Aorta (tissue), 5 donors: ENCODE data around the gene HIKESHI. TPM values are rescaled to one million over a fixed set of nuclear protein-coding genes. Genes with fewer than 3 reads are reported as not detected.

Experiments used
- ATAC-seq: fragments of 200-7000 bp; cut with Tn5 transposase; one replicate; pipeline ENCODE4 v1.9.1; 2022; ENCODE audit warnings: moderate library complexity; ENCODE audit not compliant: low FRiP score
- DNase-seq, 2 donors: peaks; one replicate each; pipeline ENCODE4 v3.0.0-alpha.2; 2020
- H3K27ac ChIP-seq, 2 donors: one replicate each; pipeline ENCODE4 v1.5.1; 2013; ENCODE audit warnings: low read length in 2 of 2, mild to moderate bottlenecking in 2 of 2, moderate library complexity in 2 of 2, control low read depth in 1 of 2, inconsistent platforms in 1 of 2, low read depth in 1 of 2
- H3K27me3 ChIP-seq, 2 donors: one replicate each; pipeline ENCODE4 v1.6.1; 2013; ENCODE audit warnings: control low read depth in 1 of 2, low read length in 1 of 2, mild to moderate bottlenecking in 1 of 2, moderate library complexity in 1 of 2; ENCODE audit not compliant: insufficient read depth in 2 of 2, control insufficient read depth in 1 of 2
- H3K36me3 ChIP-seq, 2 donors: one replicate each; pipeline ENCODE4 v1.6.1; 2013; ENCODE audit warnings: control low read depth in 1 of 2, low read length in 1 of 2, mild to moderate bottlenecking in 1 of 2; ENCODE audit not compliant: insufficient read depth in 2 of 2, control insufficient read depth in 1 of 2
- H3K4me1 ChIP-seq, 2 donors: one replicate each; pipeline ENCODE4 v1.6.1; 2013; ENCODE audit warnings: low read length in 2 of 2, control low read depth in 1 of 2, mild to moderate bottlenecking in 1 of 2, moderate library complexity in 1 of 2; ENCODE audit not compliant: insufficient read depth in 2 of 2, control insufficient read depth in 1 of 2
- H3K4me3 ChIP-seq, 2 donors: one replicate each; pipeline ENCODE4 v1.5.1; 2013; ENCODE audit warnings: low read length in 2 of 2, control low read depth in 1 of 2, mild to moderate bottlenecking in 1 of 2
- H3K9me3 ChIP-seq: one replicate; pipeline ENCODE4 v1.6.1; 2013; ENCODE audit warnings: mild to moderate bottlenecking, low read length; ENCODE audit not compliant: control insufficient read depth
- WGBS, 2 donors: extraction: QIAGEN DNeasy Blood & Tissue Kit; methylation state at CpG; one replicate each; pipeline ENCODE4 v1.1.7; 2013; 5-methylcytosine and 5-hydroxymethylcytosine counted together
- intact Hi-C, 2 donors: fragments of 100-400 bp; cut with DNase I; formaldehyde crosslinking; loops; one replicate each; pipeline versions ENCODE4 v1.14.2 to v1.15.0; 2022
- polyA plus RNA-seq, 2 donors: library from polyadenylated mRNA; stranded (reverse); fragments of 200-250 nt; gene quantifications; one replicate each; pipeline ENCODE4 v1.2.3, GENCODE V29; 2013
- total RNA-seq, 2 donors: library from RNA; stranded (reverse); fragmentation: NEBNext Ultra II Directional; extraction: Animal tissue kit (Norgen Biotek cat#: 25700); gene quantifications; one replicate each; pipeline ENCODE4 v1.2.1, GENCODE V29; 2021
- donor health status: healthy with polysubstance abuse.
- donor health status: Bipolar disorder and iron deficiency.
- donor health status: DM: no; HTN: no; CAD: no.
- donor health status: DM: no; HTN: no; CAD: no.
- donor health status: DM: yes; HTN: yes; CAD: no.

Gene HIKESHI
- total and polyA plus RNA-seq, 4 donors: 29.4 to 53.0 (median 39.8) TPM

DNA sequence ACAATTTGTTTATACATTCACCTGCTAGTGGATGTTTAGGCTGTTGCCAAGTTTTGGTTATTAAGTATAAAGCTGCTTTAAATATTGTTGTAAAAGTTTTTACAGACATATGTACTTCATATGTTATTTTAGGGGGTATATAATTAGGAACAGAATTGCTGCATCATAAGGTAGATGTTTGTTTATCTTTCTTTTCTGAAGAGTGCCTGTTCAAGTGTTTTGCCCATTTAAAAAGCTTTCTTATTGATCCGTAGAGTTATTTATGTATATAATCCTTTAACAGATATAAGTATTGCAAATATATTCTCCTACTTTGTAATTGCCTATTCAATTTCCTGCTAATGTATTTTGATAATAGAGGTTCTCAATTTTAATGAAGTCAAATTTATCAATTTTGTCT, 61.4 kb downstream of the HIKESHI start:
- no peak overlapping the region for H3K27ac ChIP-seq
- no peaks in the 10 kb centered on the region for H3K27me3 ChIP-seq
- no peaks in the 10 kb centered on the region for H3K9me3 ChIP-seq
- no peak for ATAC-seq
- no peaks in the 10 kb centered on the region for H3K36me3 ChIP-seq
- intact Hi-C loops: no loop called here
- H3K4me1 ChIP-seq: no peaks in the 10 kb centered on the region
- WGBS, 2 donors: 94 to 100% methylated on average over 1 of the region's 1 CpG
- DNase-seq: no peak
- no peak overlapping the region for H3K4me3 ChIP-seq

DNA sequence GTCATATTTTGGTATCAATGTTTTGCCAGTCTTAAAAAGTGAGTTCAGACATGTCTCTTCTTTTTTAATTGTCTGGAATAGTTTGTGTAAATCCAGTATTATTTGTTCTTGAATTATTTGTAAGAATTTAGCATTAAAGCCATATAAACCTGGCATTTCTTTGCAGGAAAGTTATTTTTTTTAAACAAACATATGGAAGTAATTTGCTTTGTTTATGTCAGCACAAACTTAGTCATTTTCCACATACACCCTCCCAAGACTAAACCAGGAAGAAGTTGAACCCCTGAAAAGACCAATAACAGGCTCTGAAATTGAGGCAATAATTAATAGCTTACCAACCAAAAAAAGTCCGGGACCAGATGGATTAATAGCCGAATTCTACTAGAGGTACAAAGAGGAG, 63.5 kb downstream of the HIKESHI start:
- no peak overlapping the region for H3K27ac ChIP-seq
- no peaks in the 10 kb centered on the region for H3K36me3 ChIP-seq
- no peaks in the 10 kb centered on the region for H3K9me3 ChIP-seq
- no peaks in the 10 kb centered on the region for H3K4me1 ChIP-seq
- no peak for ATAC-seq
- WGBS, 2 donors: 92 to 95% methylated on average over 2 of the region's 2 CpGs
- no peak for DNase-seq
- no peaks in the 10 kb centered on the region for H3K27me3 ChIP-seq
- intact Hi-C loops: no loop called here
- no peak overlapping the region for H3K4me3 ChIP-seq

DNA sequence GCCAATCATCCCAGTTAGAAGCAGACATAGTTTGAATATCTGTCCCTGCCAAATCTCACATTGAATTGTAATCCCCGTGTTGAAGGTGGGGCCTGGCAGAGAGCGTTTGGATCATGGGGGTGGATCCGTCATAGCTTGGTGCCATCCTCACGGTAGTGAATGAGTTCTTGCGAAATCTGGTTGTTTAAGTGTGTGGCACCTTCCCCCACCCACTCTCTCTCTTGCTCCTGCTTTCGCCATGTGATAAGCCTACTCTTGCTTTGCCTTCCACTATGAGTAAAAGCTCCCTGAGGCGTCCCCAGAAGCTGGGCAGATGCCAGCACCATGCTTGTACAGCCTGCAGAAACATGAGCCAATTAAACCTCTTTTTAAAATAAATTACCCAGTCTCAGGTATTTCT, 67.6 kb downstream of the HIKESHI start:
- Histone ChIP-seq H3K4me3 (no peak overlapping the region), H3K27ac (no peak overlapping the region), H3K27me3 (no peaks in the 10 kb centered on the region), H3K36me3 (no peaks in the 10 kb centered on the region), H3K4me1 (no peaks in the 10 kb centered on the region), H3K9me3 (no peaks in the 10 kb centered on the region)
- intact Hi-C loops: no loop called here
- ATAC-seq (no peak), DNase-seq (no peak)
- 95 to 98% methylated on average over 7 of the region's 7 CpGs for WGBS, 2 donors

GRCh38 chr11:86370171-86370570, 68.1 kb downstream of the HIKESHI start:
- Histone ChIP-seq H3K4me1 (no peaks in the 10 kb centered on the region), H3K36me3 (no peaks in the 10 kb centered on the region), H3K9me3 (no peaks in the 10 kb centered on the region), H3K27me3 (no peaks in the 10 kb centered on the region), H3K4me3 (no peak overlapping the region), H3K27ac (no peak overlapping the region)
- ATAC-seq (no peak), DNase-seq (no peak)
- intact Hi-C loops: no loop called here
- 86 to 87% methylated on average over 4 of the region's 4 CpGs for WGBS, 2 donors

DNA sequence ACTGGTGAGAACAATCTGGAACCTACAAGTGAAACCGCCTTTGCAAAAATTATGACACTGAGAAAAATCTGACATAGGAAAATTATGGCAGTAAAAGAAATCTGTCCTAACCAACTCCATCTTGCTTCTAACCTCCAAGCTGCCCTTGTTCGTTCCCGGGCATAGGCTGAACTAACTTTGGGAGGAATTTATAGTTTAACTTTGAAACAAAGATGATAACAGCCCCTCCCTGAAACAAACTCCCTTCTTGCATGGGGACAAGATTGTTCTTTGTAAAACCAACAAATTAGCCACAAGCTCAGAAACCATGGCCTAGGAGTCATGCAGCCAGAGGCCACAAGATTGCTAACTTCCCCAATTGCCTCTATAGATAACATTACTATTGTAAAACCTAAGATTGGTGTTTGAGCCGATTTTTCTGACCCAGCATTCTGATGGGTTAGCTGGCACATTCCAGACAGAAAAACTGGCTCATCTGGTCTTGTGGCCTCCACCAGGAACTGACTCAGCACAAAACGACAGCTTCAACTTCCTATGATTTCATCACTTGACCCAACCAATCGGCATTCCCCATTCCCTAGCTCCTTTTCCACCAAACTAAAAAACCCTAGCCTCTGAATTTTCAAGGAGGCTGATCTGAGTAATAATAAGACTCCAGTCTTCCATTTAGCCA, 69.0 kb downstream of the HIKESHI start:
- no peak overlapping the region for H3K27ac ChIP-seq
- DNase-seq: no peak
- H3K27me3 ChIP-seq: no peaks in the 10 kb centered on the region
- H3K4me1 ChIP-seq: no peaks in the 10 kb centered on the region
- H3K36me3 ChIP-seq: no peaks in the 10 kb centered on the region
- no peak for ATAC-seq
- 73 to 77% methylated on average over 6 of the region's 6 CpGs for WGBS, 2 donors
- no peaks in the 10 kb centered on the region for H3K9me3 ChIP-seq
- intact Hi-C loops: no loop called here
- H3K4me3 ChIP-seq: no peak overlapping the region

GRCh38 chr11:86372041-86372440, 70.0 kb downstream of the HIKESHI start:
- no peak for ATAC-seq
- Histone ChIP-seq H3K36me3 (no peaks in the 10 kb centered on the region), H3K4me3 (no peak overlapping the region), H3K4me1 (no peaks in the 10 kb centered on the region), H3K27me3 (no peaks in the 10 kb centered on the region), H3K27ac (no peak overlapping the region), H3K9me3 (no peaks in the 10 kb centered on the region)
- intact Hi-C loops: no loop called here
- WGBS, 2 donors: 91 to 98% methylated on average over 1 of the region's 1 CpG
- no peak for DNase-seq

- ATAC-seq: no peak
- Histone ChIP-seq H3K4me3 (no peak overlapping the region), H3K9me3 (no peaks in the 10 kb centered on the region), H3K36me3 (no peaks in the 10 kb centered on the region), H3K4me1 (no peaks in the 10 kb centered on the region), H3K27ac (no peak overlapping the region), H3K27me3 (no peaks in the 10 kb centered on the region)
- no peak for DNase-seq
- intact Hi-C loops: no loop called here
Measured at GRCh38 chr11:86372586-86372985, 70.5 kb downstream of the HIKESHI start.

DNA sequence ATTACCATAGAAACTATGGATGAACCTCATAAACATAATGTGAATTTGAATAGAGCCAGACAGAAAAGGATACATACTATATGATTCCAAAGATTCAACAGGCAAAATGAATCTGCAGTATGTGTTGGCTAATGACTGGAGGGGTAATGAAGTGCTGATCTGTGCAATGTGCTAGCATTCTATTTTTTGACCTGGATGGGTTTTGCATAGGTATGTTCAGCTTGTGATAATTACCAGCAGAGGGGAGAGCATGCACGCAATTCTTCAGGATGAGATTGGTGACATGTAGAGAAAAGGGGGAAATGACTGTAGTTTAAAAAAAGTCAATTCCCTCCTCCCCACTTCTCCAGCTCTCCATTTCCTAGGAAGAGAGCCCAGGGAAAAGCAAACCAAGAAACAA, 72.0 kb downstream of the HIKESHI start:
- ATAC-seq (no peak), DNase-seq (no peak)
- Histone ChIP-seq H3K27ac (no peak overlapping the region), H3K36me3 (no peaks in the 10 kb centered on the region), H3K9me3 (no peaks in the 10 kb centered on the region), H3K4me3 (no peak overlapping the region), H3K4me1 (no peaks in the 10 kb centered on the region), H3K27me3 (no peaks in the 10 kb centered on the region)
- intact Hi-C loops: no loop called here
- 29 to 42% methylated on average over 1 of the region's 1 CpG for WGBS, 2 donors

DNA sequence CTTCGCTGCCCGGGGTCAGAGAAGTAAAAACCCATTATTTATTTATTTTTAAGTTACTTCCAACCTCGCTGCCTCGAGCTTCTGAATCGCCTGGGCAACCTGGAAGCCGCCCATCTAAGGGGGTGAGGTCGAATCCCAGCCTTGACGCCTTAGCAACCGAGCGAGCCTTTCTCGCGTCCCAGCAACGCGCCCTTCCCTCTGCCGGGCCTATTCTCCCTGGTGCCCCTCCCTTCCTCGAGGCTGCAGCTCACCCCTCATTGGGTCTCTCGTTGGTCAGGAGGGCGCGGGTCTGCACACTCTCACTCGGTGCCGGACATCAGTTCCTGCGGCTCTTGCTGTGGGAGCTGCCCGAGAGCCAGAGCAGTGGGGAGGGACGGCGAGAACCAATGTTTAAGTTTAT, 72.5 kb downstream of the HIKESHI start, which contains the start of gene CCDC81:
TSS of gene CCDC81 (plus strand) at position 302 of the 400 bp plus-strand sequence. CDS start 277 bp downstream, outside the sequence.
- DNase-seq (peak in 1 of 2 donors; percentile 51), ATAC-seq (peak; percentile 38)
- Histone ChIP-seq H3K9me3 (no peaks in the 10 kb centered on the region), H3K36me3 (no peaks in the 10 kb centered on the region), H3K27ac (no peak within 1 kb of the TSS), H3K4me1 (no peaks in the 10 kb centered on the region), H3K27me3 (no peaks in the 10 kb centered on the region), H3K4me3 (no peak within 1 kb of the TSS)
- 2 to 3% methylated on average over 25 of the region's 25 CpGs for WGBS, 2 donors
- intact Hi-C loops: no loop called here
